Fibroblast of lung (primary cell): ENCODE measurements around the gene NET1. TPM values are rescaled to one million over a fixed set of nuclear protein-coding genes. Genes with fewer than 3 reads are reported as not detected.

Experiments
- DNase-seq, 2 donors: peaks; one replicate each; pipeline versions ENCODE4 v3.0.0 to v3.0.0-alpha.2; 2010; ENCODE audit warnings: low read depth in 2 of 2
- H2AFZ ChIP-seq: 2 replicates; pipeline ENCODE4 v1.5.1; 2012; ENCODE audit warnings: low read length, control low read depth, inconsistent platforms
- H3K27ac ChIP-seq: 2 replicates; pipeline ENCODE4 v1.5.1; 2011; ENCODE audit warnings: low read length, control low read depth; ENCODE audit not compliant: insufficient read depth
- H3K27me3 ChIP-seq: 2 replicates; pipeline ENCODE4 v1.5.1; 2011; ENCODE audit warnings: mild to moderate bottlenecking, low read length; ENCODE audit not compliant: control insufficient read depth, insufficient read depth
- H3K36me3 ChIP-seq: 2 replicates; pipeline ENCODE4 v1.5.1; 2011; ENCODE audit warnings: low read length; ENCODE audit not compliant: control insufficient read depth, insufficient read depth
- H3K4me1 ChIP-seq: 2 replicates; pipeline ENCODE4 v1.5.1; 2011; ENCODE audit warnings: low read length; ENCODE audit not compliant: control insufficient read depth, insufficient read depth; ENCODE audit errors: extremely low read depth
- H3K4me2 ChIP-seq: 2 replicates; pipeline ENCODE4 v1.5.1; 2011; ENCODE audit warnings: low read length, control low read depth; ENCODE audit not compliant: insufficient read depth; ENCODE audit errors: extremely low read depth
- H3K4me3 ChIP-seq, 4 experiments: fragments of 200-600 bp in 1 of 4; sonication (generic) in 1 of 4; replicated peaks in 1 of 4; 2 replicates each; pipeline ENCODE4 v1.5.1; 2011 to 2016; ENCODE audit warnings: low read length in 4 of 4, low read depth in 3 of 4, mild to moderate bottlenecking in 3 of 4, control low read depth in 2 of 4, inconsistent platforms in 1 of 4, mixed read lengths in 1 of 4; ENCODE audit not compliant: insufficient read depth in 1 of 4; ENCODE audit errors: control extremely low read depth in 1 of 4
- H3K79me2 ChIP-seq: 2 replicates; pipeline ENCODE4 v1.5.1; 2012; ENCODE audit warnings: mild to moderate bottlenecking, low read length, inconsistent platforms; ENCODE audit not compliant: control insufficient read depth, insufficient read depth
- H3K9ac ChIP-seq: 2 replicates; pipeline ENCODE4 v1.5.1; 2011; ENCODE audit warnings: mild to moderate bottlenecking, low read length, control low read depth; ENCODE audit not compliant: insufficient read depth
- H3K9me3 ChIP-seq: 2 replicates; pipeline ENCODE4 v1.5.1; 2012; ENCODE audit warnings: low read depth, low read length; ENCODE audit not compliant: control insufficient read depth, insufficient read depth
- H4K20me1 ChIP-seq: 2 replicates; pipeline ENCODE4 v1.5.1; 2011; ENCODE audit warnings: low read length; ENCODE audit not compliant: control insufficient read depth, insufficient read depth; ENCODE audit errors: extremely low read depth
- CTCF ChIP-seq, 2 donors: IDR thresholded peaks in 1 of 2; conservative IDR thresholded peaks in 1 of 2; 1 replicate in 1 of 2; 2 replicates in 1 of 2; pipeline ENCODE4 v1.5.1; 2011 to 2012; ENCODE audit warnings: low read length in 2 of 2, control low read depth in 1 of 2, inconsistent platforms in 1 of 2, low read depth in 1 of 2, mild to moderate bottlenecking in 1 of 2
- EZH2 ChIP-seq: IDR thresholded peaks from 2 replicates; pipeline ENCODE4 v1.5.1; 2012; ENCODE audit warnings: low read length, control low read depth, mild to moderate bottlenecking; ENCODE audit errors: missing control alignments
- polyA plus RNA-seq, 2 donors: library from polyadenylated mRNA; depleted of rRNA in 1 of 2; stranded (reverse) in 1 of 2; unstranded in 1 of 2; fragments of >200 nt; gene quantifications; 2 replicates each; pipeline ENCODE4 v1.2.1, GENCODE V29; 2011 to 2012; ENCODE audit warnings: missing spikeins in 1 of 2
- total RNA-seq: library from RNA; depleted of rRNA; stranded (reverse); fragments of >200 nt; gene quantifications from 2 replicates; pipeline ENCODE4 v1.2.1, GENCODE V29; 2014

Gene NET1
- total and polyA plus RNA-seq, 2 donors (not counting 1 experiment from before 2014, with no cell fraction given) = 7.2 to 45.4 TPM

DNA sequence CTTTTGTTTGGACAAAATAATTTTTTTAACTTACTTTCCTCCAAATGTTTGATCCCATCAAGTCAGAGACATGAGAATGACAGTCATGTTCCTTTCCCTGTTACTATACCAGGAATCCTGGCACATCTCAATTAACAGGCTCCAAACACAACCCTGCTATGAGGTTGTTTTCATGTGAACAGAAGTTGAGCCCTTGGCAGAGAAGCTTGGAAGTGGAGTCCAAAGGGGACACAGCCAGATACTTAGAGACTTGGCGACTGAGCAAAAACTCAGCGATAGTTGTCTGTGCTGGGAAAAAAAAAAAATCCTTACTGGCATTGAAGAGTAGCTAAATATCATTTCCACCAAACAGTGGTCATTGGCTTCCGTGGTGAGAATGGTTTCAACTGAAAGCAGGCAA lies 20.6 kb upstream of the NET1 start:
- TF ChIP-seq CTCF (conservative IDR thresholded peaks at IDR 0.05 in 1 of 2, IDR thresholded peaks at IDR 0.05 in 1 of 2; ENCODE audit: low read depth in 1 of 2, low read length in 2 of 2) (no peak), EZH2 (no peak)
- no peaks in the 10 kb centered on the region for H3K9me3 ChIP-seq
- no peak overlapping the region for H3K27ac ChIP-seq
- no peaks in the 10 kb centered on the region for H3K79me2 ChIP-seq
- no peak overlapping the region for H3K9ac ChIP-seq
- no peaks in the 10 kb centered on the region for H3K27me3 ChIP-seq
- no peak overlapping the region for H3K4me2 ChIP-seq
- no peak overlapping the region for H3K4me3 ChIP-seq
- no peaks in the 10 kb centered on the region for H3K4me1 ChIP-seq
- no peaks in the 10 kb centered on the region for H3K36me3 ChIP-seq
- H2AFZ ChIP-seq = no peak overlapping the region
- no peaks in the 10 kb centered on the region for H4K20me1 ChIP-seq
- DNase-seq = no peak

DNA sequence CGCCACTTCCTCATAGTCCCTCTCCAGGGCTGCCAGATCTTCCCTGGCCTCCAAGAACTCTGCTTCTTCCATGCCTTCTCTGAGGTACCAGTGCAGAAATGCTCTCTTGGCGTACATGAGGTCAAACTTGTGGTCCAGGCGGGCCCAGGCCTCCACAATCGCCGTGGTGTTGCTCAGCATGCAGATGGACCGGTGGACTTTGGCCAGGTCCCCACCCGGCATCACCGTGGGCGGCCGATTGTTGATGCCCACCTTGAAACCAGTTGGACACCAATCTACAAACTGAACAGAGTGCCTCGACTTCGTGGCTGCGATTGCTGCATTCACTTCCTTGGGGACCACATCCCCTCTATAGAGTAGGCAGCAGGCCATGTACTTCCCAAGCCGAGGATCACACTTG lies 18.8 kb upstream of the NET1 start:
- H3K9ac ChIP-seq = no peak overlapping the region
- no peak overlapping the region for H3K4me3 ChIP-seq
- no peaks in the 10 kb centered on the region for H3K4me1 ChIP-seq
- H3K79me2 ChIP-seq = no peaks in the 10 kb centered on the region
- no peak overlapping the region for H2AFZ ChIP-seq
- no peak overlapping the region for H3K4me2 ChIP-seq
- no peaks in the 10 kb centered on the region for H3K9me3 ChIP-seq
- TF ChIP-seq EZH2 (no peak), CTCF (conservative IDR thresholded peaks at IDR 0.05 in 1 of 2, IDR thresholded peaks at IDR 0.05 in 1 of 2; ENCODE audit: low read depth in 1 of 2, low read length in 2 of 2) (no peak)
- no peaks in the 10 kb centered on the region for H3K36me3 ChIP-seq
- H3K27me3 ChIP-seq = no peaks in the 10 kb centered on the region
- H3K27ac ChIP-seq = no peak overlapping the region
- DNase-seq = no peak
- H4K20me1 ChIP-seq = no peaks in the 10 kb centered on the region

DNA sequence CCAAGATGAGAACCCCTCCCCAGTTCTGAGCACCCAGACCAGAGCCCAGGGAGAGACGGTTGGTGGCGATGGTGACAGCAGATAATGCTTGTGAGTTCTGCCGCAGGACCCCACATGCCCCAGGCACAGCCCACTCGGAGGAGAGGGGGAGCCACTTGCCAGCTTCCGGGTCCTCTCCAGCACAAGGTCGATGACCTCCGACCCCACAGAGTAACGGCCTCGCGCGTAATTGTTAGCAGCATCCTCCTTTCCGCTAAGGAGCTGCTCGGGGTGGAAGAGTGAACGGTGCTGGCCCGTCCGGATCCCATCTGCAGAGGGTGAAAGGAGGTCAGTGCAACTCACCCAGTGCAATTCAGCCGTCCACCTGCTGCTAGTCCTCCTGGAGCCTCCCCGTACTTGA lies 17.2 kb upstream of the NET1 start:
- no peaks in the 10 kb centered on the region for H3K4me1 ChIP-seq
- no peaks in the 10 kb centered on the region for H3K27me3 ChIP-seq
- H4K20me1 ChIP-seq = no peaks in the 10 kb centered on the region
- no peaks in the 10 kb centered on the region for H3K79me2 ChIP-seq
- no peak overlapping the region for H3K4me2 ChIP-seq
- no peaks in the 10 kb centered on the region for H3K36me3 ChIP-seq
- no peak overlapping the region for H2AFZ ChIP-seq
- no peak for DNase-seq
- H3K9ac ChIP-seq = no peak overlapping the region
- H3K9me3 ChIP-seq = no peaks in the 10 kb centered on the region
- no peak overlapping the region for H3K27ac ChIP-seq
- TF ChIP-seq CTCF (conservative IDR thresholded peaks at IDR 0.05 in 1 of 2, IDR thresholded peaks at IDR 0.05 in 1 of 2; ENCODE audit: low read depth in 1 of 2, low read length in 2 of 2) (no peak), EZH2 (no peak)
- no peak overlapping the region for H3K4me3 ChIP-seq
